SH-SY5Y (cell line): ENCODE data around the gene GALNT2.

Experiments
- GATA2 ChIP-seq: IDR thresholded peaks from 2 replicates; pipeline ENCODE4 v1.6.1; 2011; ENCODE audit warnings: mild to moderate bottlenecking, low read depth, low read length
- GATA3 ChIP-seq: IDR thresholded peaks from 2 replicates; pipeline ENCODE4 v1.6.1; 2011; ENCODE audit warnings: low read depth, mild to moderate bottlenecking, low read length, moderate library complexity

GRCh38 chr1:230097370-230097769 lies 30.3 kb downstream of the GALNT2 start:
- TF ChIP-seq GATA2 = no peak
- no peak for TF ChIP-seq GATA3
